ENCODE measurements around the gene MND1.
A peak's percentile ranks its signal among the peaks of the same experiment; 100 is the strongest.

MND1 gene, protein sequence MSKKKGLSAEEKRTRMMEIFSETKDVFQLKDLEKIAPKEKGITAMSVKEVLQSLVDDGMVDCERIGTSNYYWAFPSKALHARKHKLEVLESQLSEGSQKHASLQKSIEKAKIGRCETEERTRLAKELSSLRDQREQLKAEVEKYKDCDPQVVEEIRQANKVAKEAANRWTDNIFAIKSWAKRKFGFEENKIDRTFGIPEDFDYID

DNA sequence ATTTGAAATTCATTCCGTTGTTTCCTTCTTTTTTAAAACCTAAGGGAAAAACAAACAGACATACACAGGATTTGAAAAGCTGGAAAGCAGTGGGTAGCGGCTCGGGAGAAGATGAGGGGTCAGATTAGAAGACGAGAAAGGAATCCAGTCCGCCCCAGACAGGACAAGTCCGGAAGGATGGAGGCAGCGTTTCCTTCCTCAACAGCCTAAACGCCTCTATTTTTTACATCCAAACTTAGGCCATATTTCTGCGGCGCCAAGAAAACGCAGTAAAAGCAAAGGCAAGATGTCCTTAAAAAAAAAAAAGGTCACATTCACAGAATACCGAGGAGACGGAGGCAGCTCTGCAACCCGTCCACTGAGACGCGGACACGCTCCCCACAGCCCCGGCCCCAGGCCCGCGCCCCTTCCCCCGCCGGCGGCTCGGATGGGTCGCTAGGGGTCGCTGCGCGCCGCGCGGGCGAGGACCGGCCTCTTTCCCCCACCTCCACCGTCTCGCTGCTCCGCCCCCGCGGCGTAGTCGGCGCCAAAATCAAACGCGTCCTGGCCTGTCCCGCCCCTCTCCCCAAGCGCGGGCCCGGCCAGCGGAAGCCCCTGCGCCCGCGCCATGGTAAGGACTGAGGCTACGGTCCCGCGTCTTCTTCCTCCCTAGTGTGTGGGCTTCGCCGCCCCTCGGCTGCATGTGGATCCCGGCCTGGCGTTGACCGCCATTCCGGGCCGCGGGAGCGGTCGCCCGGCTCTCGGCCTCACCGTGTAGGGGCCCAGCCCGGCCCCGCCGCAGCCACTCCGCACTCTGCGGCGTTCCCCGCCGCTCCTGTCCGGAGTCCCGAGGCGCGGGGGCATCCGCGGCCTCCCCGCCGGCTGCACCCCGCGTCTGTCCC lies at the start of gene MND1:
Gene MND1 (plus strand): TSS at position 558 of the 881 bp plus-strand sequence. CDS start 50 bp downstream, at position 608.
- Histone ChIP-seq H3K36me3 (ENCODE audit: insufficient read depth, low read length) (no peaks in the 10 kb centered on the region), H3K4me1 (ENCODE audit: insufficient read depth, low read length) (peaks cover 15% of the 10 kb centered on the region; the same call in 1 of the 2 replicates)

DNA sequence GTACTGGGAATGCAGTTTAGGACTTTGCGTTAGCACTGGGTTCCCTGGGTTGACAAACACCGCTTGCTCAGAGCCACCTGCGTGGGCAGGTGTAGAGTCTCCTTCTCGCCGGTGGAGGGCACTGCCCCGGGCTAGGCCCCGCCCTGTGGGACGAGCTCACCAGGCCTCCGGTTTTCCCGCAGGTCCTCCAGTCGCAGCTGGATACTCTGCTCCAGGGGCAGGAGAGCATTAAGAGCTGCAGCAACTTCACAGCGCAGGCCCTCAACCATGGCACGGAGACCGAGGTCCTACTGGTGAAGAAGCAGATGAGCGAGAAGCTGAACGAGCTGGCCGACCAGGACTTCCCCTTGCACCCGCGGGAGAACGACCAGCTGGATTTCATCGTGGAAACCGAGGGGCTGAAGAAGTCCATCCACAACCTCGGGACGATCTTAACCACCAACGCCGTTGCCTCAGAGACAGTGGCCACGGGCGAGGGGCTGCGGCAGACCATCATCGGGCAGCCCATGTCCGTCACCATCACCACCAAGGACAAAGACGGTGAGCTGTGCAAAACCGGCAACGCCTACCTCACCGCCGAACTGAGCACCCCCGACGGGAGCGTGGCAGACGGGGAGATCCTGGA lies 49.2 kb upstream of the MND1 start:
- H3K36me3 ChIP-seq (ENCODE audit: insufficient read depth, low read length): peaks cover 5% of the 10 kb centered on the region

More for the DNA sequence above, at the start of gene MND1:
- no peaks in the 10 kb centered on the region for H3K9me3 ChIP-seq (ENCODE audit: control insufficient read depth, insufficient read depth, low read length)
- H3K9ac ChIP-seq (ENCODE audit: low read depth, low read length): peak within 1 kb of the TSS; percentile 92

DNA sequence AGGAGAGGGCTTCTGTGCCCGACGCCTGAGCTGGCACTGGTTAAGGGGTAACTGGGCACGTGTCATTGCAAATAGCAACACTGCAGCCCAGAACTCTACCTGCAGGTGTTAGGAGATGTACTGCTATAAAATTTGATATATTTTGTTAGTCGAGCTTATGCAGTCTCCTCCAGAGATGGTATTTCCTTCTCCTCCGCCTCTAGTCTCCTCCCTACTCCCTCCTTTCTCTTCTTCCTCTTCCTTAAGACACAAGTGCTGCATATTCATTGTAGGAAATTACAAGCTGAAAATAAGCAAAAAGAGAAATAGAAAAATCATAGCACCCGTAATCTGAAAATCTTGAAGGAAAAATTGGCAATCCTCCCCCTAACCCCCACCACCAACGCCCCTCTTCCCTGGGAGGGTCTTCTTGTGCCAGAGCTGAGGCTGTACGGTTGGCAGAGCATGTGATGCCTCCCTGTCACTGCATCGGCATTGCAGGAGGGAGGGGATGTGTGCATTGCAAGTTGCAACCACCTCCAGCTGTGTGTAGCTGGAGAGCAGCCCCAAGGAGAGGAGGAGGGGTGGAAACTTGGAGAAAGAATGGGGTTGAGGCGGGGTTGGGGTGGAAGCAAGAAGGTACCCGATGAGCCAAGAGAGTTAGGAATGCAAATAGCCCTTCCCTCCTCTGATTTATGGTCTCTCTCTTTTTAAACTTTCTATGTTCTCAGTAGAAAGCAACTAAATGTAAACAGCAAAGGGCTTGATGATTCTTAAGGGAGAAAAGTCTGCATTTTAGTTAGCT lies 48.3 kb upstream of the MND1 start:
- H3K9ac ChIP-seq (ENCODE audit: low read depth, low read length): no peak overlapping the region

More for the DNA sequence above, 49.2 kb upstream of the MND1 start:
- peaks cover 12% of the 10 kb centered on the region for H3K9me3 ChIP-seq (ENCODE audit: control insufficient read depth, insufficient read depth, low read length)
- no peak overlapping the region for H3K9ac ChIP-seq (ENCODE audit: low read depth, low read length)
- H3K4me1 ChIP-seq (ENCODE audit: insufficient read depth, low read length): no peaks in the 10 kb centered on the region

DNA sequence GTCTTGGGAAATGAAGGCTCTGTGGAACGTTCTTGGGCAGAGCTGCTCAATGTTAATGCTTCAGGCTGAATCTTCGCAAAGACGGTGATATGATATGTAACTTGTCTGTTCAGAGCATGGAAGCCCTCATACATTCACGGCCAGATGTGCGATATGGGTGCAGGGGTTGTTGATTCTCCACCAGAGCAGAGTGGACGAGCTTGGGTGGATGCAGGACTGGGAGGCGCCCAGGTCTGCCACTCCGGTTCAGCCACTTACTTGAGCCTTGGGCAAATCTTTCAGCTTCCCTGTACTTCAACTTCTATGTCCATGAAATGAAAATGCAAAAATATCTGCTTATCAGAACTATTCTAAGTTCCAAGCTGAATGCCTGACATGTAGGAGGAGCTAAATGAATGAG lies 47.4 kb upstream of the MND1 start:
- peaks cover 5% of the 10 kb centered on the region; the same call in 1 of the 2 replicates for H3K36me3 ChIP-seq (ENCODE audit: insufficient read depth, low read length)

More for the DNA sequence above, 48.3 kb upstream of the MND1 start:
- Histone ChIP-seq H3K36me3 (ENCODE audit: insufficient read depth, low read length) (peaks cover 5% of the 10 kb centered on the region; the same call in 1 of the 2 replicates), H3K4me1 (ENCODE audit: insufficient read depth, low read length) (no peaks in the 10 kb centered on the region), H3K9me3 (ENCODE audit: control insufficient read depth, insufficient read depth, low read length) (peaks cover 16% of the 10 kb centered on the region)

DNA sequence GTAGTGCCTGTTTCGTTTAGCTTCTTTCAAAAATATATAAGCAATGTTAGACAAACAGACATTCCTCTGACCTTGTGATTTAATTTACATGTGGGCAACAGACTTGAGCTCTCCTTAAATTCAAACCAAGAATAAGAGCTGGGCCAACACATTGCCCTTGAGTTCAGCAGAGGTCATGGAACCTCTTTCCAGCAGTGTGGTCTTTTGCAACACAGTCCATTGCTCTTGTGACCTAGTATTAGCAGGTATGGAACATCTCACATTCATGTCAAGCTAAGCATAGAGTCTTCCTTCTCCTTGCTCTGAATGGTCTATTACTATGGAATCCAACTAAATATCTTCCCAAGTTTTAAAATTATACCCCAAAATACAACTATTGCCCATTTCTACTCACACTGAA lies 33.7 kb upstream of the MND1 start:
- no peaks in the 10 kb centered on the region for H3K9me3 ChIP-seq (ENCODE audit: control insufficient read depth, insufficient read depth, low read length)
- H3K36me3 ChIP-seq (ENCODE audit: insufficient read depth, low read length): no peaks in the 10 kb centered on the region
- H3K9ac ChIP-seq (ENCODE audit: low read depth, low read length): no peak overlapping the region
- H3K4me1 ChIP-seq (ENCODE audit: insufficient read depth, low read length): no peaks in the 10 kb centered on the region

More for the DNA sequence above, 47.4 kb upstream of the MND1 start:
- Histone ChIP-seq H3K9me3 (ENCODE audit: control insufficient read depth, insufficient read depth, low read length) (peaks cover 16% of the 10 kb centered on the region), H3K9ac (ENCODE audit: low read depth, low read length) (no peak overlapping the region), H3K4me1 (ENCODE audit: insufficient read depth, low read length) (no peaks in the 10 kb centered on the region)

DNA sequence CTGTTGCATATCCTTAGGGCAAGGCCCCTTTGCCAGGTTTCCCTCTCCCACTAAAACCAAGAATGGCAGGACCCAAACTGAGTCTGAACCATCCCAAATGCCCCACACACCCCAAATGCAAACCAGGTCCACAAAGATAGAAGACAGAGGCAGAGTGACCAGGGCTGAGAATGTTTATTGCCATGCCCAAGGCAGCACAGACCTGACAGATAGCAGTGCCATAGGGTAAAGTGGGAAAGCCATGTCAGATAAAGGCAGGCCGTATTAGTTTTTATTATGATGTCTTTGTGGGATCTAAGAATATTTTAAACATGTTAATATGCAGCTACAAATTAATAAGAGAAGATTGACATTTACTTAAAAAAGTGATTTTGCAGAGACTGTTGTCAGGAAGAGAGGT lies 29.6 kb upstream of the MND1 start:
- Histone ChIP-seq H3K36me3 (ENCODE audit: insufficient read depth, low read length) (no peaks in the 10 kb centered on the region), H3K4me1 (ENCODE audit: insufficient read depth, low read length) (no peaks in the 10 kb centered on the region), H3K9ac (ENCODE audit: low read depth, low read length) (no peak overlapping the region), H3K9me3 (ENCODE audit: control insufficient read depth, insufficient read depth, low read length) (no peaks in the 10 kb centered on the region)

DNA sequence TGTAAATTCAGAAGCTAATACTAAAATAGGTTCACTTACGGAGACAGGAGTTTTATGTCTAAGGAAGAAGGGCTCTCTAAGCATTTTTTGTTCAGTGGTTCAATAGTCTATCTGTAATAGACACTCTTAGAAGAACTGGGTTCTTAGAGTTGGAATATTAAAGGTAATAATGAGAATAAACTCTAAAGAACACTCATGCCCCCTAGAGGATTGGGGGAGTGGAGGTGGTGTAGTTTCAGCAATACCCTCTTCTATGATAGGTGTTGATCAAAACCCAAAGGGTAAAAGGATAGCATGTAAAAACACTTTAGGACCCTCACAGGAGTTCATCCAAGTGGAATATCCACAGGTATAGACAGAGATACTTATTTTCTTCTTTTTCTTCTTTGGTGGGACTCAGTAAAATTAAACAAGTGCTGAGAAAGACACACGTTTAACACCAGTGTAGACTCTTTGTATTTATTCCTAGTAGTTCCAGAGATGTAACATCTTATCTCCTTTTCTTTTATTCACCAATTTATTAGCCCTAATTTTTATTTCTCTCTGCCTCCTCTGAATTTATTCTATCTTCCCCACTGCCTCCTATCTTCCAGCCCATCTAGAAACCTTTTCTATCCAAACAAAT lies 25.7 kb upstream of the MND1 start:
- Histone ChIP-seq H3K9ac (ENCODE audit: low read depth, low read length) (no peak overlapping the region), H3K9me3 (ENCODE audit: control insufficient read depth, insufficient read depth, low read length) (no peaks in the 10 kb centered on the region; the same call in 1 of the 2 replicates), H3K4me1 (ENCODE audit: insufficient read depth, low read length) (no peaks in the 10 kb centered on the region), H3K36me3 (ENCODE audit: insufficient read depth, low read length) (no peaks in the 10 kb centered on the region; the same call in 1 of the 2 replicates)

DNA sequence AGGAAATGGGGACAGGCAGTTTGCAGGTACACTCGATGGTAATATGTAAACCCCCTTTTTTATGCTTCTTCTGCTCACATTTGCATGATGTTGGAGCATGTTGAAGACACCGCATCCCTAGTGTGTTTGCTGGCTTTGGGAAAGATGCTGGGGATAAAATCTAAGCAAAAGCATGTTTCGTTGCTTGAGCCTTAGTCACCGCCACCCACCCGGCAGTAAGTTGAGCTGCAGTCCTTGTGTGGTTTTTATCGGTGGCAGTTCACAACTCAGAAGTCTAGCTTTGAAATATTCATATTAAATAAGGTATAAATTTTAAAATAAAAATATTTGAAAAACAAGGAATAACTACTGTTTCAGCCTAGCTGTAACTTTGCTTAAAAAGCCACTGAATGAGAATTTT lies 21.7 kb upstream of the MND1 start:
- Histone ChIP-seq H3K9me3 (ENCODE audit: control insufficient read depth, insufficient read depth, low read length) (no peaks in the 10 kb centered on the region; the same call in 1 of the 2 replicates), H3K36me3 (ENCODE audit: insufficient read depth, low read length) (no peaks in the 10 kb centered on the region; the same call in 1 of the 2 replicates), H3K9ac (ENCODE audit: low read depth, low read length) (no peak overlapping the region), H3K4me1 (ENCODE audit: insufficient read depth, low read length) (no peaks in the 10 kb centered on the region)

DNA sequence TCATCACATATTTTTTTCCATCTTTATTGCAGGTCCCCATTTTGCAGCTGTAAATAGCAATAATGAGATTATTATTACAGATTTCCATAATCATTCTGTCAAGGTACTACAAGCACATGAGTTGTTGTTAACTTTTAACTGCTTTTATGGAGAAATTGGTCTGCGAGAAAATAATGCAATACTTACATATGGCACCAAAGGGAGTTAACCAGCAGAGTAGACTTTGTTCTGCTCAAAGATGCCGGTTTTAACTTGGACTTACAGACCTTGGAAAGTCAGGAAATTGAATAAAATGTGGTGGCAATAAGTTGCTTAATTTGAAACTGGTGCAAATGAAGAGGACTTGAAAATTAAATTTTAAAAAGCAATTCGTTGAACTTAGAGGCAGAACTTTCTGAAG lies 20.4 kb upstream of the MND1 start:
- Histone ChIP-seq H3K36me3 (ENCODE audit: insufficient read depth, low read length) (no peaks in the 10 kb centered on the region; the same call in 1 of the 2 replicates), H3K9ac (ENCODE audit: low read depth, low read length) (no peak overlapping the region), H3K9me3 (ENCODE audit: control insufficient read depth, insufficient read depth, low read length) (no peaks in the 10 kb centered on the region; the same call in 1 of the 2 replicates), H3K4me1 (ENCODE audit: insufficient read depth, low read length) (no peaks in the 10 kb centered on the region)

DNA sequence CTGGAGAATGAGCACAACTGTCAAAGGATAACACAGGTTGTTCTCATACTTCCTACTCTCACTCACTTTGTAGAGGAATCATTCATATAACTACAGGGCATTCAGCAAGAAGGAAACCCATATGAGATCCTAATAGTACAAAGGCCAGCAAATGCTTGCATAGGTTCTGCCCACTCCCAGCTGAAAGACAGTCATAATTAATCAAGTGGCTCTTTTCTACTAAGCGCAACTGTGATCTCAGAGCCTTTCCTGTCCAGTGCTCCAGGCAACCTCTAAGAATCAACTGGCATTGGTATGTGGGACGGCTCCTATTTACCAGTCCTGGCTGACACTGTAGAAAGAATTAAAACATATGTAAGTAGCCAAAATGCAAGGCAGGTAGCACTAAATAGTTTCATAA lies 18.9 kb upstream of the MND1 start:
- Histone ChIP-seq H3K9me3 (ENCODE audit: control insufficient read depth, insufficient read depth, low read length) (no peaks in the 10 kb centered on the region; the same call in 1 of the 2 replicates), H3K9ac (ENCODE audit: low read depth, low read length) (no peak overlapping the region), H3K4me1 (ENCODE audit: insufficient read depth, low read length) (no peaks in the 10 kb centered on the region), H3K36me3 (ENCODE audit: insufficient read depth, low read length) (no peaks in the 10 kb centered on the region; the same call in 1 of the 2 replicates)

DNA sequence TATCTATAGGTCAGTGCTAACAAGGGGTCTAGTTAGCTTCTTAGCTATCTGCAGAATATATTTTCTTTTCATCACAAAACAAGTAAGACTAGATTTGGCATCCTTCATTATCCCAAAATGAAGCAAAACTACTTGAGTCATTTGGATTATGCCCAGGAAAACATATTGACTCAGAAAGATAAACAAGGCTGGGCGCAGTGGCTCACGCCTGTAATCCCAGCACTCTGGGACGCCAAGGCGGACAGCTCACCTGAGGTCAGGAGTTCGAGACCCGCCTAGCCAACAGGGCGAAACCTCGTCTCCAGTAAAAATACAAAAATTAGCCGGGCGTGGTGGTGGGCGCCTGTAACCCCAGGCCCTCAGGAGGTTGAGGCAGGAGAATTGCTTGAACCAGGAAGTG lies 18.0 kb upstream of the MND1 start:
- no peaks in the 10 kb centered on the region; the same call in 1 of the 2 replicates for H3K9me3 ChIP-seq (ENCODE audit: control insufficient read depth, insufficient read depth, low read length)

DNA sequence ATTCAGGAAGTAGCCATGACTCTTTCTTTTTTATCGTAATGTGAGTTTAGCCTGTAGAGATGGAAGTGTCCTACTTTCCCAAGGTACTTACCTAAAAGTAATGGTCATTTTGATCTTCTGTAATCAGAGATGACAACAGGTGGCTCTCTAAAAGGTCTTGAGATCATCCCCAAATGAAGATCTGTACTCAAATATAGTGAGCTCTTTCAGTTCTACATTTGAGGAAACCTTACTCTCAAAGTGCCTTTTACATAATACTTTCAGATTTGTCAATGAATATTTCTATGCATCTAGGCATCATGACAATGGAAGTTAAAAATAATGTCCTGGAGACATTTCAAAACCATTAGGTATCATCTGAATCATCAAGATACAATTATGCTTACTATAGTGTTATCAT lies 17.2 kb upstream of the MND1 start:
- H3K36me3 ChIP-seq (ENCODE audit: insufficient read depth, low read length): no peaks in the 10 kb centered on the region; the same call in 1 of the 2 replicates
- no peaks in the 10 kb centered on the region for H3K4me1 ChIP-seq (ENCODE audit: insufficient read depth, low read length)
- no peaks in the 10 kb centered on the region; the same call in 1 of the 2 replicates for H3K9me3 ChIP-seq (ENCODE audit: control insufficient read depth, insufficient read depth, low read length)
- no peak overlapping the region for H3K9ac ChIP-seq (ENCODE audit: low read depth, low read length)

More for the DNA sequence above, 18.0 kb upstream of the MND1 start:
- H3K36me3 ChIP-seq (ENCODE audit: insufficient read depth, low read length): no peaks in the 10 kb centered on the region; the same call in 1 of the 2 replicates
- H3K9ac ChIP-seq (ENCODE audit: low read depth, low read length): no peak overlapping the region
- H3K4me1 ChIP-seq (ENCODE audit: insufficient read depth, low read length): no peaks in the 10 kb centered on the region

DNA sequence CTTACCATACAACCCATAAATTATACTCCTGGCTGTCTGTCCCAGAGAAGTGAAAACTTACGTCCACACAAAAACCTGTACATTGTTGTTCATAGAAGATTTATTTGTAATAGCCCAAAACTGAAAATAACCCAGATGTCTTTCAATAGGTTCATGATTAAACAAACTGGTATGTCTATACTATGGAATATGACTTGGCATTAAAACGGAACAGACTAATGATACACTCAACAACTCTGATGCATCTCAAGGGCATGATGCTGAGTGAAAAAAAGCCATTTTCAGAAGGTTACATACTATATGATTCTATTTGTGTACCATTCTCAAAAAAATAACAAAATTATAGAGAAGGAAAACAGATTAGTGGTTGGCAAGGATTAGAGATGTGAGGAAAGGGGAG lies 11.6 kb upstream of the MND1 start:
- Histone ChIP-seq H3K9me3 (ENCODE audit: control insufficient read depth, insufficient read depth, low read length) (no peaks in the 10 kb centered on the region), H3K36me3 (ENCODE audit: insufficient read depth, low read length) (peaks cover 2% of the 10 kb centered on the region; the same call in 1 of the 2 replicates), H3K4me1 (ENCODE audit: insufficient read depth, low read length) (peaks cover 11% of the 10 kb centered on the region; the same call in 1 of the 2 replicates), H3K9ac (ENCODE audit: low read depth, low read length) (no peak overlapping the region)

Data from ES-I3 (cell line).